NCI-H748 (cell line): ENCODE measurements around the gene UBR1.
"Not testable (repeated sequence)": the region's sequence is repeated elsewhere in the genome, so short reads cannot be mapped to it uniquely, and the experiment has no call there.

ENCODE experiments used
- DNase-seq: peaks from one replicate; lab custom pipeline; 2025; ENCODE audit not compliant: unreplicated experiment; lab: John Stamatoyannopoulos, UW

The UBR1 gene

DNA sequence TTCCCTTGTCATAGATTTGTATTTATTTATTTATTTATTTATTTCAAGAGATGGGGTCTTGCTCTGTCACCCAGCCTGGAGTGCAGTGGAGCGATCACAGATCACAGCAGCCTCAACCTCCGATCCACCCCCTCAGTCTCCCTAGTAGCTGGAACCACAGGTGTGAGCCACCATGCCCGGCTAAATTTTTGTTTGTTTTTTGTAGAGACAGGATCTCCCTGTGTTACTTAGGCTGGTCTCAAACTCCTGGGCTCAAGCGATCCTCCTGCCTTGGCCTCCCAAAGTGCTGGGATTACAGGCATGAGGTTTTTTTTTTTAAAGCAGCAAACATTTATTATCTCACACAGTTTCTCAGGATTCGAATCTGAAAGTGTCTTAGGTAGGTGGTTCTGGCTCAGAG lies 187.8 kb downstream of the UBR1 start:
- no peak for DNase-seq

- DNase-seq = no peak
These were observed 190.1 kb downstream of the UBR1 start for GRCh38 chr15:42915654-42916315.

DNA sequence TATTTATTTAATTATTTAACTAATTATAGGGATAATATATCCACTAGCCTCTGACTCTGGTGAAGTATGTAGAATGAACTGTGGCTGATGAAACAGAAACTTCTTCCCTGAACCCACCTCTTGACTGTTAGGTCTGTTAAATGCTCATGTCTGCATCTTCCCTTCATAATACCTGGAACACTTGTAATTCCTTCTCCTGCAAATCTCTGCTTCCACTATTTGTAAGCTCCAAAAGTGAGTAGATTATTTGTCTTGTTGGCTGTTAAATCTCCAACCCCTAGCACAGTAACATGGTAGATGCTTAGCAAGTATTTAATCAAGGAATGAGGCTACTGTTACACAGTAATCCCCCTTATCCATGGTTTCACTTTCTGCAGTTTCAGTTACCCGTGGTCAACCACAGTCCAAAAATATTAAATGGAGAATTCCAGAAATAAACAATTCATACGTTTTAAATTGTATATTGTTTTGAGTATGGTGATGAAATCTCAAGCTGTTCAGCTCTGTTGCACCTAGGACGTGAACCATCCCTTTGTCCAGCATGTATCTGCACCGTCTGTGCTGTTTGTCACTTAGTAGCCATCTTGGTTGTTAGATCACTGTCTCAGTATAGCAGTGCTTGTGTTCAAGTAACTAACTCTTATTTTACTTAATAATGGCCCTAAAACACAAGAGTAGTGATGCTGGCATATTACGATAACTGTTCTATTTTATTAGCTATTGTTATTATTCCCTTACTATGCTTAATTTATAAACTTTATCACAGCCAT lies 190.9 kb downstream of the UBR1 start:
- no peak for DNase-seq

- no peak for DNase-seq
These were observed 194.7 kb downstream of the UBR1 start for GRCh38 chr15:42911058-42911592.

DNA sequence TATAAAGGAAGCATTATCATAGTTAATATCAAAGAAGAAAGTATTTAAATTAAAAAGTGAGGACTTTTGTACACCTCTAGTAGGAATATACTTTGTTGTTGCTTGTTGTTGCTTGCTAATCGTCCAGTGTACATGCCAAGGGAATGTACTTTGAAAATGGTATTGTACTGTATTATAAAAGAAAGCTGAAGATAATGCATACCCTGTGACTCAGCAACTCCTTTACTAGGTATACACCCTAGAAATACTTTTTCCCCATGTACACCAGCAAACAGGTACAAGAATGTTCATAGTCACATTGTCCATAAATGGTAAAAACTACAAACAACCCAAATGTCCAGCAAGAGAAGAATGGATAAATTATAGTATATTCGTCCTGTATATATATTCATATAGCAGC lies 197.3 kb downstream of the UBR1 start:
- no peak for DNase-seq

GRCh38 chr15:42903388-42904324 lies 202.2 kb downstream of the UBR1 start:
- DNase-seq = no peak

GRCh38 chr15:42893911-42894310 lies 211.9 kb downstream of the UBR1 start:
- not testable (repeated sequence) for DNase-seq
